ENCODE measurements around the gene TFE3.

The TFE3 gene

GRCh38 chrX:49060914-49061313, 17.8 kb upstream of the TFE3 start:
- WGBS: 100% methylated on average over 3 of the region's 3 CpGs
- H3K4me3 ChIP-seq (ENCODE audit: low read length): no peak overlapping the region

GRCh38 chrX:49059681-49060085, 16.5 kb upstream of the TFE3 start:
- H3K4me3 ChIP-seq (ENCODE audit: low read length): peak overlapping the region; percentile 61
- peak overlapping the region; percentile 55 for H3K9ac ChIP-seq (ENCODE audit: low read depth, low read length)

More at GRCh38 chrX:49060914-49061313, 17.8 kb upstream of the TFE3 start:
- H3K27ac ChIP-seq (ENCODE audit: low read depth, low read length): no peak overlapping the region
- H3K36me3 ChIP-seq (ENCODE audit: insufficient read depth, low read length): peaks cover 9% of the 10 kb centered on the region
- no peaks in the 10 kb centered on the region for H3K4me1 ChIP-seq (ENCODE audit: insufficient read depth, low read length)
- H3K27me3 ChIP-seq (ENCODE audit: insufficient read depth, low read length): no peaks in the 10 kb centered on the region
- H3K9ac ChIP-seq (ENCODE audit: low read depth, low read length): no peak overlapping the region
- no peaks in the 10 kb centered on the region for H3K9me3 ChIP-seq (ENCODE audit: insufficient read depth, low read depth, low read length)

GRCh38 chrX:49059201-49059600, 16.0 kb upstream of the TFE3 start:
- peak overlapping the region; percentile 49; the same call in 1 of the 2 replicates for H3K27ac ChIP-seq (ENCODE audit: low read depth, low read length)
- 33% methylated on average over 1 of the region's 6 CpGs for WGBS
- H3K4me1 ChIP-seq (ENCODE audit: insufficient read depth, low read length): no peaks in the 10 kb centered on the region
- no peaks in the 10 kb centered on the region for H3K9me3 ChIP-seq (ENCODE audit: insufficient read depth, low read depth, low read length)
- H3K4me3 ChIP-seq (ENCODE audit: low read length): peak overlapping the region; percentile 61
- H3K27me3 ChIP-seq (ENCODE audit: insufficient read depth, low read length): no peaks in the 10 kb centered on the region
- peaks cover 5% of the 10 kb centered on the region for H3K36me3 ChIP-seq (ENCODE audit: insufficient read depth, low read length)
- H3K9ac ChIP-seq (ENCODE audit: low read depth, low read length): peak overlapping the region; percentile 55

More at GRCh38 chrX:49059681-49060085, 16.5 kb upstream of the TFE3 start:
- peak overlapping the region; percentile 46; the same call in 1 of the 2 replicates for H3K27ac ChIP-seq (ENCODE audit: low read depth, low read length)
- WGBS: 63% methylated on average over 7 of the region's 10 CpGs
- no peaks in the 10 kb centered on the region for H3K9me3 ChIP-seq (ENCODE audit: insufficient read depth, low read depth, low read length)
- no peaks in the 10 kb centered on the region for H3K27me3 ChIP-seq (ENCODE audit: insufficient read depth, low read length)
- peaks cover 8% of the 10 kb centered on the region for H3K36me3 ChIP-seq (ENCODE audit: insufficient read depth, low read length)
- no peaks in the 10 kb centered on the region for H3K4me1 ChIP-seq (ENCODE audit: insufficient read depth, low read length)

GRCh38 chrX:49058794-49059193, 15.6 kb upstream of the TFE3 start, which contains the start of gene CCDC120:
TSS of gene CCDC120 (plus strand) at chrX:49058999. CDS start at chrX:49062042, 3,043 bp downstream.
- peaks cover 5% of the 10 kb centered on the region for H3K36me3 ChIP-seq (ENCODE audit: insufficient read depth, low read length)
- no peaks in the 10 kb centered on the region for H3K27me3 ChIP-seq (ENCODE audit: insufficient read depth, low read length)
- peak within 1 kb of the TSS; percentile 55 for H3K9ac ChIP-seq (ENCODE audit: low read depth, low read length)
- no peaks in the 10 kb centered on the region for H3K9me3 ChIP-seq (ENCODE audit: insufficient read depth, low read depth, low read length)
- WGBS: 25% methylated on average over 5 of the region's 5 CpGs
- H3K27ac ChIP-seq (ENCODE audit: low read depth, low read length): peak within 1 kb of the TSS; percentile 49; the same call in 1 of the 2 replicates
- H3K4me3 ChIP-seq (ENCODE audit: low read length): peak within 1 kb of the TSS; percentile 61
- no peaks in the 10 kb centered on the region for H3K4me1 ChIP-seq (ENCODE audit: insufficient read depth, low read length)

- Histone ChIP-seq H3K4me3 (ENCODE audit: low read length) (peak overlapping the region; percentile 57), H3K27me3 (ENCODE audit: insufficient read depth, low read length) (no peaks in the 10 kb centered on the region), H3K36me3 (ENCODE audit: insufficient read depth, low read length) (no peaks in the 10 kb centered on the region), H3K9ac (ENCODE audit: low read depth, low read length) (peak overlapping the region; percentile 43; the same call in 1 of the 2 replicates), H3K27ac (ENCODE audit: low read depth, low read length) (peak overlapping the region; percentile 92; the same call in 1 of the 2 replicates), H3K4me1 (ENCODE audit: insufficient read depth, low read length) (no peaks in the 10 kb centered on the region), H3K9me3 (ENCODE audit: insufficient read depth, low read depth, low read length) (no peaks in the 10 kb centered on the region)
- 81% methylated on average over 5 of the region's 5 CpGs for WGBS
Measured at GRCh38 chrX:49054073-49054762, 11.1 kb upstream of the TFE3 start.

GRCh38 chrX:49053223-49054072, 10.3 kb upstream of the TFE3 start:
- under 1% methylated on average over 72 of the region's 79 CpGs for WGBS
- H3K9ac ChIP-seq (ENCODE audit: low read depth, low read length): peak overlapping the region; percentile 79
- H3K27me3 ChIP-seq (ENCODE audit: insufficient read depth, low read length): no peaks in the 10 kb centered on the region
- H3K4me1 ChIP-seq (ENCODE audit: insufficient read depth, low read length): no peaks in the 10 kb centered on the region
- peak overlapping the region; percentile 92 for H3K27ac ChIP-seq (ENCODE audit: low read depth, low read length)
- no peaks in the 10 kb centered on the region for H3K36me3 ChIP-seq (ENCODE audit: insufficient read depth, low read length)
- peak overlapping the region; percentile 57 for H3K4me3 ChIP-seq (ENCODE audit: low read length)
- H3K9me3 ChIP-seq (ENCODE audit: insufficient read depth, low read depth, low read length): no peaks in the 10 kb centered on the region

- H3K36me3 ChIP-seq (ENCODE audit: insufficient read depth, low read length): peaks cover 8% of the 10 kb centered on the region
- WGBS: 27% methylated on average over 13 of the region's 13 CpGs
- peak overlapping the region; percentile 49; the same call in 1 of the 2 replicates for H3K9ac ChIP-seq (ENCODE audit: low read depth, low read length)
- H3K27ac ChIP-seq (ENCODE audit: low read depth, low read length): peak overlapping the region; percentile 67; the same call in 1 of the 2 replicates
- no peaks in the 10 kb centered on the region for H3K9me3 ChIP-seq (ENCODE audit: insufficient read depth, low read depth, low read length)
- peaks cover 7% of the 10 kb centered on the region for H3K4me1 ChIP-seq (ENCODE audit: insufficient read depth, low read length)
- no peaks in the 10 kb centered on the region for H3K27me3 ChIP-seq (ENCODE audit: insufficient read depth, low read length)
- peak overlapping the region; percentile 50 for H3K4me3 ChIP-seq (ENCODE audit: low read length)
Measured at GRCh38 chrX:49043987-49044281, 777 bp upstream of the TFE3 start.

GRCh38 chrX:49042581-49043219, 457 bp downstream of the TFE3 start:
- WGBS: 1% methylated on average over 29 of the region's 29 CpGs
- Histone ChIP-seq H3K4me1 (ENCODE audit: insufficient read depth, low read length) (peaks cover 7% of the 10 kb centered on the region), H3K9ac (ENCODE audit: low read depth, low read length) (peak overlapping the region; percentile 82), H3K27ac (ENCODE audit: low read depth, low read length) (peak overlapping the region; percentile 99), H3K4me3 (ENCODE audit: low read length) (peak overlapping the region; percentile 81), H3K27me3 (ENCODE audit: insufficient read depth, low read length) (no peaks in the 10 kb centered on the region), H3K9me3 (ENCODE audit: insufficient read depth, low read depth, low read length) (no peaks in the 10 kb centered on the region), H3K36me3 (ENCODE audit: insufficient read depth, low read length) (peaks cover 20% of the 10 kb centered on the region)

- Histone ChIP-seq H3K9me3 (ENCODE audit: insufficient read depth, low read depth, low read length) (no peaks in the 10 kb centered on the region), H3K27ac (ENCODE audit: low read depth, low read length) (peak overlapping the region; percentile 99), H3K9ac (ENCODE audit: low read depth, low read length) (peak overlapping the region; percentile 82), H3K4me1 (ENCODE audit: insufficient read depth, low read length) (peaks cover 7% of the 10 kb centered on the region), H3K4me3 (ENCODE audit: low read length) (peak overlapping the region; percentile 81), H3K36me3 (ENCODE audit: insufficient read depth, low read length) (peaks cover 27% of the 10 kb centered on the region), H3K27me3 (ENCODE audit: insufficient read depth, low read length) (no peaks in the 10 kb centered on the region)
- 2% methylated on average over 7 of the region's 10 CpGs for WGBS
Measured at GRCh38 chrX:49041744-49042580, 1.2 kb downstream of the TFE3 start.

- Histone ChIP-seq H3K4me1 (ENCODE audit: insufficient read depth, low read length) (peaks cover 7% of the 10 kb centered on the region), H3K27ac (ENCODE audit: low read depth, low read length) (peak overlapping the region; percentile 99; the same call in 1 of the 2 replicates), H3K27me3 (ENCODE audit: insufficient read depth, low read length) (no peaks in the 10 kb centered on the region), H3K9ac (ENCODE audit: low read depth, low read length) (peak overlapping the region; percentile 82), H3K9me3 (ENCODE audit: insufficient read depth, low read depth, low read length) (no peaks in the 10 kb centered on the region), H3K36me3 (ENCODE audit: insufficient read depth, low read length) (peaks cover 34% of the 10 kb centered on the region), H3K4me3 (ENCODE audit: low read length) (peak overlapping the region; percentile 81)
- WGBS: 3% methylated on average over 4 of the region's 7 CpGs
Measured at GRCh38 chrX:49040376-49040955, 2.7 kb downstream of the TFE3 start.

Data from HUES64 (cell line).